K562 (cell line): ENCODE measurements around the gene FAM25C. TPM values are rescaled to one million over a fixed set of nuclear protein-coding genes. Genes with fewer than 3 reads are reported as not detected.
"Not testable (repeated sequence)": the region's sequence is repeated elsewhere in the genome, so short reads cannot be mapped to it uniquely, and the experiment has no call there.

Experiments
- ATAC-seq: fragments of 200-7000 bp; cut with Tn5 transposase; 3 replicates; pipeline ENCODE4 v1.9.1; 2020; ENCODE audit warnings: moderate library complexity
- Bru-seq: library from RNA; stranded (reverse); fragments of 400-500 nt; gene quantifications from one replicate; lab custom pipeline; 2021; lab: Mats Ljungman, UMichigan
- BruChase-seq, 2 experiments: library from RNA; stranded (reverse); fragments of 400-500 nt; gene quantifications; one replicate each; lab custom pipeline; 2021; lab: Mats Ljungman, UMichigan
- BruUV-seq: library from RNA; stranded (reverse); fragments of 400-500 nt; replicated peaks from 2 replicates; lab custom pipeline; 2021; lab: Mats Ljungman, UMichigan
- CTCF ChIA-PET: fragments of 300-600 bp; formaldehyde crosslinking; extraction: SDS; loops from one replicate; lab custom pipeline; 2021; ENCODE audit warnings: low intra/inter-chr PET ratio; lab: Yijun Ruan, JAX
- POLR2A ChIA-PET: fragments of 300-600, 350-650 bp; sonication (Branson Sonifier 250); formaldehyde crosslinking; extraction: SDS; loops from one replicate; lab custom pipeline; 2021; ENCODE audit warnings: antibody characterized with exemption, inconsistent platforms; lab: Yijun Ruan, JAX
- DNase-seq, 4 experiments: peaks; one replicate each; pipeline versions ENCODE4 v3.0.0 to v3.0.0-alpha.2; 2011 to 2018; ENCODE audit warnings: low spot score in 3 of 4, mixed read lengths in 3 of 4; ENCODE audit errors: extremely low read depth in 1 of 4
- FAIRE-seq: peaks from 2 replicates; lab custom pipeline; 2011; peaks lifted over from hg19 to GRCh38; lab: Jason Lieb, UNC
- H2AFZ ChIP-seq: 2 replicates; pipeline ENCODE4 v1.6.0; 2011; ENCODE audit warnings: low read depth, low read length, control low read depth, inconsistent platforms
- H3K27ac ChIP-seq: fragments of 200-600 bp; 3 replicates; pipeline ENCODE4 v1.8.0; 2011; ENCODE audit warnings: low read depth, mild to moderate bottlenecking, control low read depth, inconsistent platforms, low read length, moderate library complexity, mixed read lengths; ENCODE audit errors: extremely low read depth
- H3K27me3 ChIP-seq, 2 experiments: fragments of 300-600 bp in 1 of 2; 2 replicates in 1 of 2; 3 replicates in 1 of 2; pipeline versions ENCODE4 v1.6.0 to v1.8.0; 2011; ENCODE audit warnings: inconsistent platforms in 2 of 2, low read length in 2 of 2, mild to moderate bottlenecking in 1 of 2, mixed read lengths in 1 of 2, moderate library complexity in 1 of 2; ENCODE audit not compliant: control insufficient read depth in 2 of 2, insufficient read depth in 2 of 2
- H3K36me3 ChIP-seq: fragments of 300-600 bp; 3 replicates; pipeline ENCODE4 v1.8.0; 2011; ENCODE audit warnings: mild to moderate bottlenecking, low read length, inconsistent platforms; ENCODE audit not compliant: control insufficient read depth, insufficient read depth
- H3K4me1 ChIP-seq, 2 experiments: fragments of 200-600 bp in 1 of 2; replicated peaks in 1 of 2; 2 replicates in 1 of 2; 3 replicates in 1 of 2; pipeline versions ENCODE4 v1.5.1 to v1.8.0; 2011; ENCODE audit warnings: inconsistent platforms in 2 of 2, low read length in 2 of 2, mild to moderate bottlenecking in 1 of 2, mixed read lengths in 1 of 2, moderate library complexity in 1 of 2; ENCODE audit not compliant: control insufficient read depth in 2 of 2, insufficient read depth in 2 of 2
- H3K4me2 ChIP-seq: 2 replicates; pipeline ENCODE4 v1.6.1; 2011; ENCODE audit warnings: low read length, control low read depth, inconsistent platforms, mixed read lengths; ENCODE audit not compliant: insufficient read depth
- H3K4me3 ChIP-seq: fragments of 200-600 bp; sonication (generic), shearing (Covaris generic); 2 replicates; pipeline ENCODE4 v1.5.1; 2016; ENCODE audit warnings: control low read depth, inconsistent platforms
- H3K79me2 ChIP-seq: fragments of 200-600 bp; 3 replicates; pipeline ENCODE4 v1.8.0; 2011; ENCODE audit warnings: low read length, inconsistent platforms; ENCODE audit not compliant: control insufficient read depth, insufficient read depth
- H3K9ac ChIP-seq, 2 experiments: 2 replicates each; pipeline versions ENCODE4 v1.6.0 to v1.6.1; 2011; ENCODE audit warnings: low read depth in 2 of 2, low read length in 2 of 2, control low read depth in 1 of 2, inconsistent platforms in 1 of 2, mild to moderate bottlenecking in 1 of 2, mixed read lengths in 1 of 2; ENCODE audit not compliant: insufficient read depth in 1 of 2
- H3K9me1 ChIP-seq: one replicate; pipeline ENCODE4 v1.6.0; 2011; ENCODE audit warnings: inconsistent platforms, mild to moderate bottlenecking, low read length, moderate library complexity; ENCODE audit not compliant: control insufficient read depth, insufficient read depth
- H3K9me3 ChIP-seq: replicated peaks from 2 replicates; pipeline ENCODE4 v1.5.1; 2011; ENCODE audit warnings: low read depth, low read length, inconsistent platforms; ENCODE audit not compliant: control insufficient read depth, insufficient read depth
- H4K20me1 ChIP-seq: replicated peaks from 2 replicates; pipeline ENCODE4 v1.6.1; 2011; ENCODE audit warnings: low read length, inconsistent platforms, mixed read lengths; ENCODE audit not compliant: control insufficient read depth, insufficient read depth
- WGBS: fragments of 100-300 bp; shearing (Covaris generic); methylation state at CpG from one replicate; pipeline ENCODE4 v1.1.6; 2016; ENCODE audit warnings: low coverage, mixed read lengths; ENCODE audit not compliant: insufficient coverage; ENCODE audit errors: missing lambda C conversion rate; 5-methylcytosine and 5-hydroxymethylcytosine counted together
- in situ Hi-C: fragments of 300-500 bp; cut with MboI; formaldehyde crosslinking; loops from 4 replicates; pipeline ENCODE4 v1.15.0; 2018; ENCODE audit warnings: inconsistent platforms, mixed read lengths
- intact Hi-C: fragments of 100-400 bp; cut with micrococcal nuclease; formaldehyde crosslinking; loops from 2 replicates; pipeline ENCODE4 v1.14.2; 2022
- long read RNA-seq, 3 experiments: library from polyadenylated mRNA in 2 of 3; library from RNA in 1 of 3; unstranded in 2 of 3; stranded (forward) in 1 of 3; transcript quantifications; one replicate each; pipeline ENCODE4 v2.0.0, GENCODE V29; 2019 to 2022
- polyA minus RNA-seq, 3 experiments: library from RNA; depleted of rRNA, polyadenylated mRNA; stranded (reverse); fragments of >200 nt; gene quantifications; 2 replicates each; pipeline ENCODE4 v1.2.3, GENCODE V29; 2011
- polyA plus RNA-seq, 8 experiments: library from polyadenylated mRNA; depleted of rRNA in 4 of 8; stranded (reverse) in 5 of 8; unstranded in 3 of 8; fragments of >200 nt; fragmentation: Nextera tagmentation in 2 of 8; fragmentation: Illumina TruSeq in 1 of 8; extraction: Ambion mirVana in 2 of 8; extraction: Trizol in 1 of 8; gene quantifications; 2 replicates each; pipeline versions ENCODE4 v1.2.1 to v1.2.3, GENCODE V29; 2011 to 2014; ENCODE audit warnings: inconsistent platforms in 1 of 8, missing spikeins in 1 of 8
- total RNA-seq, 7 experiments: library from RNA; depleted of rRNA in 6 of 7; stranded (reverse); fragments of >200 nt in 6 of 7; fragmentation: Illumina TruSeq in 2 of 7; extraction: Trizol in 2 of 7; gene quantifications; 2 replicates each; pipeline versions ENCODE4 v1.2.1 to v1.2.3, GENCODE V29; 2011 to 2021; ENCODE audit warnings: low replicate concordance in 1 of 7

FAM25C gene
- total RNA-seq (2011; cell fraction: chromatin; rRNA removed; ENCODE audit: low replicate concordance) = not detected in 2 replicates
- not detected in 2 replicates for total RNA-seq (2011; cell fraction: nucleolus; rRNA removed)
- total RNA-seq (2011; cell fraction: nucleoplasm; rRNA removed) = not detected in 2 replicates
- total RNA-seq (2014; rRNA removed) (not detected in 2 replicates), total RNA-seq (2014; rRNA removed; fragmentation: Illumina TruSeq; extraction: Trizol) (not detected in 2 replicates), total RNA-seq (2015; rRNA removed; fragmentation: Illumina TruSeq; extraction: Trizol) (not detected in 2 replicates), total RNA-seq (2021) (not detected in 2 replicates), polyA plus RNA-seq (2011; rRNA removed) (not detected in 2 replicates), polyA plus RNA-seq (2014; fragmentation: Illumina TruSeq; extraction: Trizol) (not detected in 2 replicates), polyA plus RNA-seq (2014; fragmentation: Nextera tagmentation; extraction: Ambion mirVana) (not detected), polyA plus RNA-seq (2014; rRNA removed) (not detected in 2 replicates), polyA minus RNA-seq (2011; rRNA and poly(A)+ RNA removed) (not detected in 2 replicates), Bru-seq, nascent RNA (not detected), BruChase-seq, experiment 1, labeled RNA remaining after a 2-hour chase (percentile 14 among the genes with signal in this experiment), BruChase-seq, experiment 2, labeled RNA remaining after a 6-hour chase (not detected)
- not detected in 2 replicates for polyA plus RNA-seq (2011; cell fraction: cytosol; rRNA removed)
- not detected in 2 replicates for polyA plus RNA-seq (2011; cell fraction: nucleus; rRNA removed)
- not detected in 2 replicates for polyA plus RNA-seq (2012)
- not detected in 2 replicates for polyA minus RNA-seq (2011; cell fraction: cytosol; rRNA and poly(A)+ RNA removed)
- polyA minus RNA-seq (2011; cell fraction: nucleus; rRNA and poly(A)+ RNA removed) = not detected in 2 replicates
- long read RNA-seq, experiment 1 = 0 reads
- long read RNA-seq, experiment 2 = 0 reads
- long read RNA-seq, experiment 3 = 0 reads

GRCh38 chr10:47999691-48000090 lies at the start of gene FAM25C:
Gene FAM25C (minus strand): TSS chr10:47999791. CDS start chr10:47999765, 26 bp downstream.
- WGBS = no CpG with 5 or more reads among the region's 9 CpGs
- H3K4me1 ChIP-seq, H3K27ac ChIP-seq, FAIRE-seq, DNase-seq, POLR2A ChIA-PET, H3K4me2 ChIP-seq, H3K27me3 ChIP-seq, H3K4me3 ChIP-seq, CTCF ChIA-PET, ATAC-seq, H3K9me3 ChIP-seq, intact Hi-C loops, H3K9me1 ChIP-seq, H3K79me2 ChIP-seq, H3K9ac ChIP-seq, H3K36me3 ChIP-seq, H2AFZ ChIP-seq, BruUV-seq, H4K20me1 ChIP-seq: not testable (repeated sequence)
- in situ Hi-C loops = loop anchor here (5.0 to 10.0 kb wide), 2 partner anchors 515 to 1627 kb away; partner anchors contain the start of gene ANXA8

- FAIRE-seq, H3K79me2 ChIP-seq, POLR2A ChIA-PET, H3K27me3 ChIP-seq, H3K9ac ChIP-seq, H3K9me1 ChIP-seq, CTCF ChIA-PET, H3K4me2 ChIP-seq, H2AFZ ChIP-seq, ATAC-seq, H3K27ac ChIP-seq, H3K36me3 ChIP-seq, H4K20me1 ChIP-seq, BruUV-seq, intact Hi-C loops, H3K4me1 ChIP-seq, DNase-seq, H3K4me3 ChIP-seq, H3K9me3 ChIP-seq: not testable (repeated sequence)
- in situ Hi-C loops = loop anchor here (25.0 kb wide), 1 partner anchor 507 kb away; no protein-coding TSS in a partner anchor
- WGBS = 0% methylated on average over 1 of the region's 3 CpGs
Observed at GRCh38 chr10:48044557-48044956, 45.0 kb upstream of the FAM25C start.

GRCh38 chr10:48031390-48031789 lies 31.8 kb upstream of the FAM25C start:
- H3K79me2 ChIP-seq, H3K4me1 ChIP-seq, FAIRE-seq, BruUV-seq, CTCF ChIA-PET, H3K27ac ChIP-seq, POLR2A ChIA-PET, H3K9me3 ChIP-seq, H3K27me3 ChIP-seq, H4K20me1 ChIP-seq, H3K9me1 ChIP-seq, H3K4me3 ChIP-seq, H3K36me3 ChIP-seq, ATAC-seq, H3K9ac ChIP-seq, intact Hi-C loops, H3K4me2 ChIP-seq, H2AFZ ChIP-seq: not testable (repeated sequence)
- in situ Hi-C loops = loop anchor here (25.0 kb wide), 1 partner anchor 494 kb away; no protein-coding TSS in a partner anchor
- 0% methylated on average over 4 of the region's 19 CpGs for WGBS
- peak in 1 of 4 experiments; percentile 0 for DNase-seq
